AG09319 (cell line): Measurements from ENCODE around the gene TMEM235.
A peak's percentile ranks its signal among the peaks of the same experiment; 100 is the strongest.

Source experiments
- DNase-seq: peaks from one replicate; pipeline ENCODE4 v3.0.0-alpha.2; 2010; ENCODE audit warnings: low read depth; ENCODE audit errors: extremely low read depth
- TF ChIP-seq, protein P1 (sequence below): IDR thresholded peaks from 2 replicates; pipeline ENCODE4 v1.5.1; 2011; ENCODE audit warnings: low read depth, mild to moderate bottlenecking, inconsistent platforms, low read length, moderate library complexity

TMEM235 gene

DNA sequence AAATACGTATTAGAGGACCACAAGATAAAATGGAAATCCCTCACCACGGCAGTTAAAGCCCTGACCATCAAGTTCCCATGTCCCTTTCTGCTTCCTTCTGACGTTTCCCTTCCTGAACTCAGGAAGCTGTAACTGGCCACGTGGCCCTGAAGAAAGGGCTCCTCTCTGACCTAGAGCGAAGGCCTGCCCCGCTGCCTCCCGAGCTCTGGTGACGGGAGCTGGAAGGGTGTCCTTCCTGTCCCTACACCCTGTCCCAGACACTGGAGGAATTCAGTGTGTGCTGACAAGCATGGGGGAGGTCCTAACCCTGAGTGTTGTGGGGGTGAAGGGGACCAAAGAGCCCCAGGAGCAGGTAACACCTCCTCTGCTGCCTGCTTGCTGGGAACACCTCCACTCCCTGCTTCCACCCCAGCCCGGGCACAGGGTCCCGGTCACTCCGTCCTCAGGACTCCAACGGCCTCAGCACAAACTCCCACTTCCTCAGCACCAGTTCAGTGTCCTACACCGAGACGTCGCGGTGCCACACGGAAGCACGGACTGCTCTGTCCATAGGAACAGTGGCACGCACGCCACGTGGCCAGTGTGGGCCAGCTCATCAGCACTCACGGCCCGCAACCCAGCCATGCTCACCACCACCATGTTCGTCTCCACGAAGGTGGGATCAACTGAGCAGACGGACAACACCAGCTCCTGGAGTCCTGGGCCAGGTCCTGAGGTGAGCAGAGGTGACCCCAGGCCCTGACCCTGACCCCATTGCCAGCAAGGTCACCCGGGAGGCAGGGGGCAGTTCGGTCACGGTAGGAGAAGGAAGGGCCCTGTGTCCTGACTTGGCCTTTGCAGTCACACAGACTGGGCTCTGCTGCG is 16.9 kb downstream of the TMEM235 start:
- TF ChIP-seq, protein P1, sequence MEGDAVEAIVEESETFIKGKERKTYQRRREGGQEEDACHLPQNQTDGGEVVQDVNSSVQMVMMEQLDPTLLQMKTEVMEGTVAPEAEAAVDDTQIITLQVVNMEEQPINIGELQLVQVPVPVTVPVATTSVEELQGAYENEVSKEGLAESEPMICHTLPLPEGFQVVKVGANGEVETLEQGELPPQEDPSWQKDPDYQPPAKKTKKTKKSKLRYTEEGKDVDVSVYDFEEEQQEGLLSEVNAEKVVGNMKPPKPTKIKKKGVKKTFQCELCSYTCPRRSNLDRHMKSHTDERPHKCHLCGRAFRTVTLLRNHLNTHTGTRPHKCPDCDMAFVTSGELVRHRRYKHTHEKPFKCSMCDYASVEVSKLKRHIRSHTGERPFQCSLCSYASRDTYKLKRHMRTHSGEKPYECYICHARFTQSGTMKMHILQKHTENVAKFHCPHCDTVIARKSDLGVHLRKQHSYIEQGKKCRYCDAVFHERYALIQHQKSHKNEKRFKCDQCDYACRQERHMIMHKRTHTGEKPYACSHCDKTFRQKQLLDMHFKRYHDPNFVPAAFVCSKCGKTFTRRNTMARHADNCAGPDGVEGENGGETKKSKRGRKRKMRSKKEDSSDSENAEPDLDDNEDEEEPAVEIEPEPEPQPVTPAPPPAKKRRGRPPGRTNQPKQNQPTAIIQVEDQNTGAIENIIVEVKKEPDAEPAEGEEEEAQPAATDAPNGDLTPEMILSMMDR, result no peak
- no peak for DNase-seq

DNA sequence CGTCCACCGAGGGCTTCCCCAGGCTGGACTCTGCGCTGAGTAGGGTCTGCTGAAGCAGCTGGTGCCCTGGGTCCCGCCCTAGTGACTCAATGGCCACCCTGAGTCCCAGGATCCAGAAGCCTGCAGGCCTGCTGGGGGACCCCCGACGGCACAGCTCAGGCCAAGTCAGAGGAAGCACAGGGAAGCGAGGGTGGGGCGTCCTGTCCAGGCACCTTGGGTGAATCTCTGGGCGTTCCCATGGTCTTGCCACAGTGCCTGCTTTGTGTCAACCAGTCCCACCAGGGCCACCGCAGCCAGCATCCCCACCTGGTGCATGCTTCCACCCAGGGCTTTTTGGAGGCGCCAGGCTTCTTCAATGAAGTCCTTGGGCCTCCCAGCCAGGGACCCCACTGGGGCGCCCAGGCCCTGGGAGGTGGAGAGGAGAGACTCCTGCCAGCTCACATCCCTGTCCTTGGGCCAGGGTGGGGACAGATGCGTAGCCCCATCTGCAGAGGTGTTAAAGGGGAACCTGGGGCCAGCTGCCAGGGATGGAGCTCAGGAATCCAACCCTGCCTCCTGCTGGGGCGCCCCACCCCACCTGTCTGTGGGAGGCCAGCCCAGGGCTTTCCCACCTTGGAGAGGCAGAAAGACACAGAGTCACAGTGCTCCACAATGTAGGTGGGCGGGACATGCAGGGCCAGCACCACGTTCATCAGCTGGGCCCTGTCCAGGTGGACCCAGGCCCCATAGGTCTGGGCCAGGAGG is 17.8 kb downstream of the TMEM235 start:
- DNase-seq, result no peak
- TF ChIP-seq, protein P1, result no peak

DNA sequence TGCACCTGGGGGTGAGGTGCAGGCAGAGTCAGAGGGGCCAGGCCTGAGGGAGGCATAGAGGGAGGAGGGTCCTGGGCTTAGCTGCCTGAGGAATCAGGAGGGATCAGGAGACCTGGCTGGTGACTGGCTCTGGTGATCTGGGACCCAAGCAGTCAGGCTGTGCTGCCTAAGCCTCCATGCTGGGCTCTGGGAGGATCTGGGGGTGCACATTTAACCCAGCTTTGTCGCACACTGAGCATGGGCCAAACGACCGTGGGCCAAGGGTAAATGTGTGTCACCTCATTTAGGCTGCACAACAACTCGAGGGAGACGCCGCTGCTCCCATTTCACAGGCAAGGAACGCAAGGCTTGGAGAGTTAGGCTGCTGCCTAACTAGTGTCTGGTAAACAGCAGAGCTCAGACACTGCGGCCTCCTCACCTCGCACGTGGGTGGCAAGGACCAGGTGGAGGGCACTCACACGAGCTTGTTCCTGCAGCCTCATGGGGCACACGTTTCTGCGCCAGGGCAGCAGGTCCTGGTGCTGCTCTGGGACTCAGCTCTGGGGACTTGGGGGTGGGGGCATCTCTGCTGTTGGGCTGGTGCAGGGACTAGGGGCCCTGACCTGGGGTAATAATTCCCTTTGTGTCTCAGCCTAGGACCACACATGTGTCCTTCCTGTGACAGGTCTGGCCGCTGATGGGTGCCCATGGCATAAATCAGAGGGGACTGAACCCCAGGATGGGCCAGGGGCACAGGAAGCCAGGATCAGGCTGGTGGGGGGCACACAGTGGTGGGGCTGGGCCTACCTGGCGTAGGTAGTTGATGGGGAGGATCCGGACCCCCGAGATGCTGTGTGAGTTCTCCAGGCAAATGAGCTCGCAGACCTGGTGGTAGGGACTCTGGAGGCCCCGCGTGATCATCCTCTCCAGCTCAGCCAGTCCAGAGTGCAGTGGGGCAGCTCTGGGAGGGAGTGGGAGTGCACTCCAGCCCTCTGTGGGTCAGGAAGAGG is 18.7 kb downstream of the TMEM235 start:
- TF ChIP-seq, protein P1, result no peak
- DNase-seq, result no peak

DNA sequence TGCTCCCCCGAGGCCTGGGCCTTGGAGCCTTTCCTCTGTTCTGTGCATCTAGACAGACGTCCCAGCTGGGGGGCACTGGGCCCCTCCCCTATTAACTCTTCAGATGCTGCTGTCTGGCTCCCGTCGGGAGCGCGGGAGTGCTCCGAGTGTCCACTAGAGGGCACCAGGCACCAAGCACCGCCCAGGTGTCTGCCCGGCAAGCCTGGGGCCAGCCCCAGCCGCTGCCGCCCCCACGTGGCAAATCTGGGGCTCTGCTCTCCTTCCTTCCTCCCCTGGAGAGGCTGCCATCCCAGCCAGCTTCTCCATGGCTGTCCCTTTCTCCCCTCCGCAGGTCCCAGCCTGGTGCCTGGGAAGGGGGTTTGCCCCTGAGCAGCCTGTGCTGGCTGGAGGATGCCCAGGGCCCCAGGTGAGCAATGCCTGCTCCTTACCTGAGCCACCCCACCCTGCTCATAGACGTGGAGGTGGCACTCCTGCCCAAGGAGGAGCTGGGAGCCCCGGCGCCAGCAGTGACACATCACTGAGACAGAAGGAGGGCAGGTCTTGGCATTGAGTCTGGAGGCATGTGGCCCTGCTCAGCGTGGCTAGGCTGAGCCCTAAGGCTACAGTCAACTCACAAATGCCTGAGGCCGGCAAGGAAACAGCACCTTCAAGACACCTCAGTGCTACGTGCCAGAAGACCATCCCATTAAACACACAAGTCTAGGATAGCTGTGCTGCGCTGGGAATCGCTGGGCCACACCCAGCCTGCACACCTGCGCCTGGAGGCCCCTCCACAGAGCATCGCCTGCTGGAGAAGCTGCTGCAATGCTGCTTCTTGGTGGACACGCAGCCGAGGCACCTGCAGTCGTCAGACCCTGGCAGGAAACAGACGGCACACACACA is 19.7 kb downstream of the TMEM235 start:
- DNase-seq, result peak; percentile 66
- TF ChIP-seq, protein P1, result peak; percentile 99

GRCh38 chr17:78251773-78252103 is 20.3 kb downstream of the TMEM235 start:
- no peak for DNase-seq
- TF ChIP-seq, protein P1, result no peak

- DNase-seq, result no peak
- TF ChIP-seq, protein P1, result no peak
Observed at GRCh38 chr17:78252111-78252634, 20.7 kb downstream of the TMEM235 start.
